Hematopoietic multipotent progenitor cell treated with erythropoietin and hydrocortisone succinate and interleukin-3 and kit ligand, for 4 days (in vitro differentiated cells): ENCODE results near the gene CHAC1.
A peak's percentile ranks its signal among the peaks of the same experiment; 100 is the strongest.

Source experiments
- DNase-seq: peaks from one replicate; pipeline ENCODE4 v3.0.0-alpha.2; 2015

CHAC1 gene, protein sequence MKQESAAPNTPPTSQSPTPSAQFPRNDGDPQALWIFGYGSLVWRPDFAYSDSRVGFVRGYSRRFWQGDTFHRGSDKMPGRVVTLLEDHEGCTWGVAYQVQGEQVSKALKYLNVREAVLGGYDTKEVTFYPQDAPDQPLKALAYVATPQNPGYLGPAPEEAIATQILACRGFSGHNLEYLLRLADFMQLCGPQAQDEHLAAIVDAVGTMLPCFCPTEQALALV

DNA sequence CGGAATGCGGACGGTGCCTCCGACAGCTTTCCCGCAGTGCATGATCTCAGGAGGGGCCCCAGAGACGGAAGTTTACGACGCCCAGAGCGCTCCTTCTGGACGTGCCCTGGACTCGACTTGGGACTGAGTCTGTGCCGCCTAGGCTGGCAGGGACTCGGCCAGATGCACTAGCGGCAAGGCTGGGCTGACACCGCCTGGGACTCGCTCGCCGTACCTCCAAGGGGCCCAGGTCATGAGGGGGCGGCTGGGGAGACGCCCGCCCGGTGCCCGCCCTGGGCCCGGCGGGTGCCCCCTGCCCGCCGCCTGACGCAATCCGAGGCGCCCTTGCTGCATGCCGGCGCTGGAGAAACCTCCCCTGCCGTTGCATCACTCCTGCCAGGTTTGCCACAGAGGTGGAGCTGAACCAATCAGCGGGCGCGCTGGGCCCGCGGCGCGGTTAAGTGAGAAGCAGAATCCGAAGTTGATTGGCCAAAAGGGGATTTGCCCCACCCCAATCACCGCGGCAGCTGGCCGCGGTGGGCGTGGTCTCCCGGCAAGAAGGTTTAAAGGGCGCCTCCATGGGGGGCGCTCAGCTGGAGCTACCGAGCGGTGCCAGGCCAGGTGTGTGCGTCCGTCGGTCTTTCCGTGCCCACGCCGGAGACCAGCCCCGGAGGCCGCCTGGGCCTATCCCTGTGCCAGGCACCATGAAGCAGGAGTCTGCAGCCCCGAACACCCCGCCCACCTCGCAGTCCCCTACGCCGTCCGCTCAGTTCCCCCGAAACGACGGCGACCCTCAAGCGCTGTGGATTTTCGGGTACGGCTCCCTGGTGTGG is at the start of gene CHAC1:
TSS of gene CHAC1 (plus strand) at position 571 of the 812 bp plus-strand sequence. CDS start at position 684, 113 bp downstream.
- DNase-seq: peak; percentile 97

DNA sequence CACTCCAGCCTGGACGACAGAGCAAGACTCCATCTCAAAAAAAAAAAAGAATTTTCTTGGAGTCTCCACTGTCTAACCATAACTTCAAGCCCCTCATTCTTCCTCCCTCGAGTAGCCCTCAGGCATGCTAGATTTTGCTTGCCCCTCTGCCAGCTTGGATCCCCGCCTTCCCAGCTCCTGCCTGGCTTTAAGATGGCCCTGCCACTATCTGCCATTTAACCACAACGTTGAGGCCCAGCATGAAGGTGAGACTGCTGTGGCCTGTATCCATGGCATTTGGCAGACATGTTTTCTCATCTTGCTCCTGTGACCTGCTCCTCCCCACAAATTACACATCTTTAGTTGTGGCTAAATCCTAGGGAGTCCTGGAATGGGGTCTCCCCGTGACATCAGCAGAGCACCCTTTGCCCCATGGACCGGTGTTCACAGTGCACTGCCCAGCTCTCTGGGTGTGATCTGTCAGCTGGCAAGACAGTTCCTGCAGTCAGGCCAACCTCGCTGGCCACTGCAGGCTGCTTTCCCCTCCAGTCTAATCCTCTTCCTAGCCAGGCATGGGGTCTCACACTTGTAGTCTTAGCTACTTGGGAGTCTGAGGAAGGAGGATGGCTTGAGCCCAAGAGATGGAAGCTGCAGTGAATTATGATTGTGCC is 48.6 kb upstream of the CHAC1 start:
- no peak for DNase-seq

DNA sequence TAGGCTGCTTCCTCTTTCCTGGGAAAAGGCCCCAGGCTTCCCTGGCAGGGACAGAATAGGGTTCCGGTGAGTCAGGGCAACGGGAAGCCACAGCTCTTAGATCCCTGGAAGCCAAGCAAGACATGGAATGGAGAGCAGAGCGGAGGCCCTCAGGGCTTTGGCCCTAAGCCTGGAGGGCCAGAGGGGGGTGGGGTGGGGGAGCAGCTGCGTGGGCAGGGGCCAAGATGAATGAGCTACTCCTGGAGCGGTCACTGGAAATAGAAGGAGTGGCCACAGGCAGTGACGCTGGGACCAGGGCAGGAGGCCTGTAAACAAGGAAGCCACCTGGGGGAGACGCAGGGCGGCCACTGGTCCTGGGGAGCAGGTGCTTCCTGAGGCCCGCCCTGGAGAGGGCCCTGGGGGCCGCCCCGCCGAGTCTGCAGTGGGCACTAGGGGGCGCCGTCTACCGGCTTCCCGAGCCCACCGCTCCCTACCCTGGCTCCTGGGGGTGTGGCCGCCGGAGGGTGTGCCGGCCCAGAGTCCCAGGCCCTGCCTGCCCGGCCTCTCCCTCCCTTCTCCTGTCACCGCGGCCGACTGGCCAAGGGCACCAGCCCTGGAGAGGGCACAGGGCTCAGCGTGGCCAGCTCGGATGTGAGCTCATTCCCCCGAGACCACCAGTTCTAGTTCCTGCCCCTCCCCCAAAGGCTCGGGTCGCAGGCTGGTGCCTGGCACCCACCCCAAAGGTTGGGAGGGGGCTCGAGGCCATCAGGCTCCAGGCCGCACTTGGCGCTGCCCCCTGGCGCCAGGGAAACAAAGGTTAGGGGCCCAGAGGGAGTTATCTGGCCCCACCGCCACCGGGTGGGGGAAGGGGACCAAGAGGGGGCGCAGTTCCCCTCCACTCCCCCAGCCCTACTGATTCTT is 46.9 kb upstream of the CHAC1 start:
- peak; percentile 89 for DNase-seq

DNA sequence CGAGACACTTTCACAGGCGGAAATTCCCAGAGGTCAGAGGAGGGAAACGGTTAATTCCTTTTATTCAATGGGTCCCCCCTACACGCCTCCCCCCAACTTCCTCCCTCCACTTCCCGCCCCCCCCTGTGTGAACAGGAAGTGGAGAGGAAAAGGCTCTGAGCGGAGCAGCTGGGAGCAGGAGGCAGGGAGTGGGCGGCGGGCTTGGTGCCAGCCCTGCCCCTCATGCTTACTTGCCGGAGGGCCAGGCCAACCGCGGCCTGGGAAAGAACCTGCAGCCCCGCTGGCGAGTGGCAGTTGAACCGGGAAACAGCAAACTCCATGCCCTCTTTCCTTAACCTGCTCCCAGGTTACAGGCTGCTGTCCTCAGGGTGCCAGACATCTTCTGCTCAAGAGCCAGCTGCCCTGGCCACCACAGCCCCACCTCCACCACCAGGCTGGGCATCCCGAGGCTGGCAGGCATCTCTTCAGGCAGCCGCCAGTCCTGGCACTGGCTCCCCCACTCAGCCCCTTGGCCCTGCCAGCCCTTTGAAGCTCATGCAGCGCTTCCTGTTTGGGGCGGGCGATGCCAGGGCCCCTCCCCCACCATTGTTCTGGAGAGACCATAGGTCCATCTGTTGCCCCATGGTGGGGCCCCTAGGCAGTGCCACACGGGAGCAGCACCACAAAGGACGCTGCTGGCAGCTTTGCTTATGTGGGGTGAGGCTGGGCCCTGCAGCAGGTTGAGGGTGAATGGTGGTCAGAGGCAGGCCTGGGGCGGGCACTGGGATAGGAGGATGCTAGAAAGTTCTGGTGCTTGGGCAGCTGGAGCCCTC is 46.1 kb upstream of the CHAC1 start:
- DNase-seq: peak; percentile 69

DNA sequence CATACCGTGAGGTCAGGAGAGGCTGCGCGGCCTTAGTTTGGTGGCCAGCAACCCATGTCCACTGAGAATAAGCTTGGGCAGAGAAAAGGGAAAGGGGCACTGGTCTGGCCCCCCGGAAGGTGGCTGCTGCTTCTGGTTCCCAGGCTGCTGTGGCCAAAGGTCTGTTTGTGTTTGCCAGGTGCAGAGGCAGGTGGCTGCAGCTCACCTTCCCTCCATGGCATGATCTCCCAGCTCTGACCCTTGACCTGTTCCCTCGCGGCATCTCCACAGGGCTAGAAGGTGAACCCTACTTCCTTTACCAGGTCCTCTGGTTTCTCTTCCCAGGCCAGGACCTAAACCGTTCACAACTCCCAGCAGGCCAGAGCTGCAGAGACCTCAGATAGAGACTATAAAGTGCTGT is 45.2 kb upstream of the CHAC1 start:
- no peak for DNase-seq

DNA sequence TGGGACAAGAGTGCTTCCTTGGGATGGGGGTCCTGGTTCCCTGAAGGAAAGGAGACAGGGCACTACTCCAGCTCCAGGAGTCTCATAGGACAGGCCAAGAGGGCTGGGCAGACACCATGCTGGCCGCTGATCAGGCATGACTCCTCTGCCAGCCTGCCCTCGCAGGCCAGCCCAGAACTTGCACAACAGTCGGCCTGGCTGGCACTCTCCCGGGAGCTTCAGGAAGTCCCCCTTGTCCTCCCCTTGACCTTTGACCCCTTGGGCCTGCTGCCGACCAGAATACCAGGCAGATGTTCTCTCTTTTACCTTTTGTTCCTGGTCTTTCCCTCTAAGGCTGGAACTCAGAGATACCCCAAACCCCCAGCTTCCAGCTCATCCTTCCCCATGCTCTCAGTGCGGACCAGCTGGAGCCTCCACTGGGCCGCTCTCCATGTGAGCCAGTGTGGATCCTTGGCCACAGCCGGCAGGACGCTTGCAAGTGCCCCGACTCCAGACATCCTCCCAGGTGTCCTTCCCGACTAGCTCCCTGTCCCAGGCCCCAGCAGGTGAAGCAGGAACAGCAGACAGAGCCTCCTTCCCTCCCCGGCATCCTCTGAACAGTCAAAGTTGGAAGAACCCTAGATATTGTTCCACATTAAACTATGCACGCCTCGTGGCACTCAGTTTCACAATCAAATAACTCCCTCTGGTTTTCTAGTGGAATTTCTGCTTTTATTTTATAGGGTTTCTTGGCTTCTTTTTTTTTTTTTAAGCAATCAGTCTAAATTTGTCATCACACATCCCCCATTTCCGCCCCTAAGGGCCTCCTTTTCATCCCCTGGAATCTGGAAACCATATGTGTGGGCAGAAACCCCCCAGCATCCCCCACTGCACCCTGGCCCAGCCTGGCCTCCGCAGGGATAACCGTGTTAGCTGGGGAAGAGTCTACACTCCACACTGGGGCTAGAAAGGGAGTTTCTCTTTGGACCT is 43.3 kb upstream of the CHAC1 start:
- no peak for DNase-seq

DNA sequence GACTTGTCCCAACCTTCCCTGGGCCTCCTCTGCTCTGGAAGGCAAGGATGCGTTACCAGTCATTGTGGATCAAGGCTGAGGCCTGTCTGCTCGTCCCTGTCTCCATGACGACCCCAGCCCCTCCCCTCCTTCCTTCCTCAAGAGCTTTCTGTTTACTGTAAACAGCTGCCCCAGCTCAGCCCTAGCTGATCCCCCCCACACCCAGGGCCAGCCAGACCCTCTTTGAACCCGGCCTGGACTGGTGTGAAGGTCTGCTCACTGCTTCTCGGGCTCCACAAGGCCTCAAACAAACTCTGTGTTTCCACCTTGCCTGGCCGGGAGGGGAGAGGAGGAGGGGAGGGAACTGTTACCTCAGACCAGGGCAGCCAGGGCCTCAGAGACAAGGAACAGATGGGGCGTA is 42.1 kb upstream of the CHAC1 start:
- DNase-seq: no peak

DNA sequence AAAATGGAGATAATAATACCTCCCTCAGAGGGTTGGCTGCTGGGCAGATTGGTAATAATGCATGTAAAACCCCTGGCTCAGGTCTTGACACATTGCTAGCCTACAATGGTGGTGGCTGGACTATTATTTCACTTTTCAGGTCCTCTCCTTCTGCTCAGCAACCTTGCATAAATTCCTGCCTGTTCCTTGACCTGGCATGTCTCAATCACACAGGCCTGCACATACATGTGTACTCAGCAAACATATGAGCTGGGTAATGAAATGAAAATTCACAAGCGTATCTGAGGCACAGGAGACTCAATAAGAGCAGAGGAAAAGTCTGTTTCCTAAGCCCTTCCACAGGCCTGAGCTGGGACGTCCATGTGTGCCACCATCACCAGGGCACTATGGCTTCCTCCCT is 41.6 kb upstream of the CHAC1 start:
- no peak for DNase-seq

DNA sequence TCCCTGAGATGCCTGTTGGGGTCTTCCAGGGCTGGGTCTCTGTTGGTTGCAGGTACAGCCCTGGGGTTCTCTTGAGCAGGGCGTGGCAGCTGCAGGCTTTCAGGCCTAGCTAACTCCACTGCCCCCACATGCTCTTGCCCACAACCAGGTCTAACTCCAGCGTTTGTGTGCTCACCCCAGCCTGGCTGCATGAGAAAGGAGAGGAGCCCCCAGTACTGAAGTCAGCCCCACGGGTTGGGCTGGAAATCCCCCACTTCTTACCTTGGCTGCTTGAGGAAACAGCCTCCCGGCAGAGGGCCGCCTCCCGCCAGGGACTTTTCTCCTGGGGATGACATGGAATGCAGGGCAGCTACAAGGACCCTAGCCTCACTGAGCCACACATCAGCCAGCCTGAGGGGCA is 40.8 kb upstream of the CHAC1 start:
- no peak for DNase-seq

DNA sequence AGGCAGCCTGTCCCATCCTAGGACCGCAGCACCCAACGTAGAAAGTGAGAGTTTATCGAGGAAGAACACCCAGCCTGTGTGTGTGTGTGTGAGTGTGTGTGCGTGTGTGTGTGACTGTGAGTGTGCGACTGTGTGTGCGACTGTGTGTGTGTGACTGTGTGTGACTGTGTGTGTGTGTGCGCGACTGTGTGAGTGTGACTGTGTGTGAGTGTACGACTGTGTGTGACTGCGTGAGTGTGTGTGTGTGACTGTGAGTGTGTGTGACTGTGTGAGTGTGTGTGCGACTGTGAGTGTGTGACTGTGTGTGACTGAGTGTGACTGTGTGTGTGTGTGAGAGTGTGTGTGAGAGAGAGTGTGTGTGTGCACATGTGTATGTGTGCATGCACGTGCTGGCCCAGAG is 39.3 kb upstream of the CHAC1 start:
- DNase-seq: no peak

DNA sequence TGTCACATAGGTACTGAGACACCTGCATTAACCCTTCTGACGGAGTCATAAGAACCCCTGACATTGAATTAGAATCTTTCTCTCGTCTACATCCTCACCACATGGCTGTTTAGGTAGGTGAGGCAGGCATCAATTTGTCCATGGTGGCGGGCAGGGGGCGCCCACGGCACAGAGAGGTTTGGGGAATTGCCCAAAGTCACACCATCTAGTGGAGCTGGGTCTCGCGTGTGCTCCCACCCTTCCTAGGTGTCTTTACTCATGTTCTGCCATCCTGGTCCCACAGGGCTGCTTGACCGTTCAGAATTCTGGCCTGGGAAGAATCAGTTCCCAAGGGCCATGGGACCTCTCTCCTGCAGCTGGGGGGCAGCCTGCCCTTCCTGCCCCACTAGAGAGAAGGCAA is 38.8 kb upstream of the CHAC1 start:
- DNase-seq: no peak

DNA sequence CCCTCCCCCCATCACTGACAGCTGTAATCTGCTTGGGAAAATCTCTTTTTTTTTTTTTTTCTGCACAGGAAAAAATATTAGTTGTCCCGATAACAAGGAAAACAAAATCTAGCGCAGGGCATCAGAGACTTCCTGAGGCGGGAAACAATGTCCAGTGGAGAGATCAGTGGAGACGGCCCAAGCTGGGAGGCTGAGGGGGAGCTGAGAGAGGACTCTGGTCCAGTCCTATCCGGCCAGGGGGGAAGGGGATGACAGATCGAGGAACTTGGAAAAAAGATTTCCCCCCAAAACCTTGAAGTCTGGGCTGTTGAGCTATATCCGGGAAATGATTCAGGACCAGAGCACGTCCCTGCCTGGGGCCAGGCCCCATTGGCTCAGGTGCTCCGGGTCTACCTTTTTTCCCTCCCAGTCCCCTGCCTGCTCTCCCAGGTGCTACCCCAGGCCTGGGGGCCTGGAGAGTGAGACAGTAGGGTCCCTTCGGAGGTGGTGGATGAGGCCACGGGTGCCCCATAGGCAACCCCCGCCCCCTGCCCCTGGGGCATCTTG is 38.1 kb upstream of the CHAC1 start:
- DNase-seq: no peak

DNA sequence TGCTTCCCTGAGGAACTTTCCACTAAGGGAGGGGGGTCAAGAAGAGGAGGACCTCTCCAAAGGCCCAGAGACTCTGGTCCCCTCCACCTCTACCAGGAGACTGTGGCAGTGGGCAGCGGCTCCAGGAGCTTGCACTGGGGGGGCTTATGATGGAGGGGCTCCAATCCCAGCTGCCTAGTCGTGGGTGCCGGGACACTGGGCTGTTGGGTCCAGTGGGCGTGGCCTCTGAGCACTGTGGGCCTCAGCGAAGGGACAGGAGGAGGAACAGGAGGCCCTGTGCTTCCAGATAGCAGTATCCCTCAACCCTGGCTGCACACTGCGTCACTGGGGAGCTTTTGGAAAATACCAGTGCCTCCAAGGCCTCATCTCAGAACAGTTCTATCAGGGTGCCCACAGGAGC is 37.6 kb upstream of the CHAC1 start:
- no peak for DNase-seq

DNA sequence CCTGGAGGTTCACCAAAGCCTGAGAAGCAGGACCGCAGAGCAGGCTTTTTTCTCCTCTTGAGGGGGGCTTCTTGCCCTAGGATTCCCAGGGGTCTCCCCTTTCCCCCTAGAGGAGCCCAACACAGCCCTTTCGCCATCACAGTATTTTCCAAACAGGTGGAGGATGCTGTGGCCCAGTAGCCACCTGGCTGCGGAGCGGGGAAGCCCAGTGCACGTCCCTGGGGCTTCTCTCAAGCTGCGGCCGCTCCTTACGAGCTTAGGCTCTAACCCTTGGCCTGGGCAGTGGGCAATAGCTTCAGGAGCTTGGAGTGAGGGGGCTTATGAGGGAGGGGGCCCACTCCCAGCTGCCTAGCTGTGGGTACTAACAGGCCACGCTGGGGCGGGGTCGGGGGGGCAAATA is 35.7 kb upstream of the CHAC1 start:
- DNase-seq: no peak

DNA sequence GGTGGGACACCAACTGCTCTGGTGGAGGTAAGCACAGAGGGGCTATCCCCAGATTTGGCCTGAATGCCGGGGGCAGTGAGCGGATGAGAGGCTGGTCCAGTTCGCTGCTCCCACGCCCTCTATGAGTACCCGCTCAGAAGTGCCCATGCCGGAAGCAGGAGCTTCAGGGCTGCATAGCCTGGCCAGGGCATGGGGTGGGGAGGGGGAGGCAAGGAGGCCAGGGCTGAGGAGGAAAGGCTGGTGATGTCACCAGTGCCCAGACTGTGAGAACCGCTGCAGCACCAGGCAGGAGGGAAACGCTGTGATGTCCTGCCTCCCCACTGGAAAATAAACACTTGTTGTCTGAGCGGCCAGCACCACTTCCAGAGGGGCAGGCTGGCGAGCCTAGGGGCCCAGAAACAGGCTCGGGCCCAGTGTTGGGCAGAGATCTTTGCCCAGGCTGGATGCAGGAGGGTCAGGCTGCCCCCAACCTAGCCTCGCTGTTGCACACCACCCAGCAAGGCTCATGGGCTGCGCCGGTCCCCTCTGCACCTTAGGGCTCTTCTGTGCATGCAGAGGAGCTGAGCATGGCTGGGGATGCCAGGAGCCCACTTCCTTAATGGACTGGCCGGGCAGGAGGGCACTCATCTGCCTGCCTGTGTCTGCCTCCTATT is 35.0 kb upstream of the CHAC1 start:
- no peak for DNase-seq

DNA sequence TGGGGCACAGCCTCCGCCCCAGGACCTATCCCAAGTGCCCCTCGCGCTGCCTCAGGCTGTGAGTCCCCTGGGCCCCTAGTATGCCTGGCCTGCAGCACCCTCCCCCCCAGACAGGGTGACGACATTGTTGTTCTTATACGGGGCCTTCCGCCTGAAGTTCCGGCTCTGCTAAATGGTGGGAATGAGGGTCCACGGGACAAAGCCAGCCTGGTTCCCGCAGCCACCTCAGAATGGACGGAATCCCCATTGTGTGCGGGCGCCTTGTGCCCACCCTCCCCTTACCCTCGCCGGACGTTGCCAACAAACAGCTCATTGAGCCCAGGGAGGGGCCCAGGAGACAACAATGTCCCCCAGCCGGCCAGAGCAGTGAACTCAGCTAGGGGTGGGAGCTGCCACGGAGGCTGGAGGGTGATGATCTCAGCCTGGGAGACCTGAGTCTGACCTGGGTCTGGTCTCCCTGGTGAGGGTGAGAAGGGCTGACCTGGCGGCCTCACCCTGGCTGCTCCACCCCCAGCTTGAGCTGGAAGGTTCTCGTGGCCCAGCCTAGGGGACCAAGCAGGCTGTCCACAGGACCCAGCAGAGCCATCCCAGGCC is 34.4 kb upstream of the CHAC1 start:
- no peak for DNase-seq

DNA sequence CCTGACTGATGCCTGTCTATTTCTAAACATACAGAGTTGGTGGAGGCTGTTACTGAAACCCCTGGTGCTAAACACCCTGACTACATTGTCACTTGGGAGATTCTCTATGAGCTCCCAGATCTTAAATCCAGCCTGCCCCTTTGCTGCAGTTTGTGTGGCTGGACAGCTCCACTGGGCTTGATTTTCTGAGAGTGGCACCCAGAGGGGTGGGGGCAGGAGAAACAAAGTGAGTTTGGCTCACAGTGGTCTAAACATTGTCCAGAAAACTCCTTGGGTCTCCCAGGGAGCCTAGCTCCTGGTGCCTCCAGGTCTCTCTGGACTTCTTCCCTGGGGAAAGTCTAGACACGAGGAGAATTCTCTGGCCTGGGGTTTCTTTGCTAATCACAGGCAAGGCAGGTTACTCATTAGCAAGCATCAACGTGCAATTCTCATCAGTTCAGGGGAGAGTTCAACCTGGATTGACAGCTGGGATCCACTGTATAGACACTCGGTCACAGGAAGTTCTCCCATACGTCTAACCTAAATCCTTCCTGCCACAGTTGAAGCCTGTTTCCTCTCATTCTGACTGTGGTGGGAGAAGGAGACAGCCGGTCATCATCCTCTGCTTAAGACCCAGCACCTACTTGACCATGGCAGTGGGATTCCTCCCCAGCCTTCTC is 31.2 kb upstream of the CHAC1 start:
- no peak for DNase-seq

DNA sequence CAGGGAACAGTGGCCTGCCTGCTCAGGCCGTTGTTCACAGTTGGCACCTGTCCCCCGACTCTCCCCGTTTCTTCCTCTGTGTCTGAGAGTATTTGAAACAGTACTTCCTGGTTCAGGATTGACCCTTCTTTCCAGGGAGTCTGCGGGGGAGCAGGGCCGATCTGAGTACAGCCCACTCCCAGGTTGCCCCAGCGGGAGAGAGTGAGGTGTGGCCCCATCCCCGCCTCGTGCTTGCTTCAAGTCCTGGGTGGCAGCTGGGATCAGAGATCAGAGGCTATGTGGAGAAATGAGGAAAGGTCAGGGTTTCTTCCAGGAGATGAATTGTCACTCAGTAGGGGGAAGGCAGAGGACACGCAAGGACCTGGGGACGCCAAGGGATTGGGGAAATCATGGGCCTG is 30.7 kb upstream of the CHAC1 start:
- no peak for DNase-seq

DNA sequence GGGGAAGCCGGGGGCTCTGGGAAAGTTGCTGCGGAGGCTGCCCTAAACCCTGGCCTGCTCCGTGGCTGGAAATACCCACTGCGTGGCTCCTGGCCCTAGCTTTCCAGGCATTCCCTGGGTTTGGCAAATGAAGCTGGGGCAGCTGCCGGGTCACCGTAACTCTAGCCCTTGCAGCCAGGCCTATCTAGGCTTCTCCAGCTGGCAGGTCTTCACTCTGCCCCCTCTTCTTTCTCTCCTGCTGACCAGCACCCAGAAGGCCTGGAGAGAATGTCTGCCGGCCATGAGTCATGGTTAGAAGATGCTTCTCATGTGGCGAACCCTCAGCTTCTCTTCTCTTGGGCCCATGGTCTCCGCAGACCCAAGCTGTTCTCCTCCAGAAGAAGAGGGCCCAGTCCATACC is 29.7 kb upstream of the CHAC1 start:
- no peak for DNase-seq
